Lung (tissue), 12 donors: Measurements from ENCODE around the gene GNB2. TPM values are rescaled to one million over a fixed set of nuclear protein-coding genes. Genes with fewer than 3 reads are reported as not detected.
A peak's percentile ranks its signal among the peaks of the same experiment; 100 is the strongest.

Experiments used
- ATAC-seq: fragments of 200-7000 bp; cut with Tn5 transposase; one replicate; pipeline ENCODE4 v1.9.1; 2020; ENCODE audit warnings: moderate number of reproducible peaks; ENCODE audit not compliant: insufficient read depth, low FRiP score
- DNase-seq, 3 donors: peaks; one replicate each; pipeline ENCODE4 v3.0.0-alpha.2; 2013 to 2017
- H3K27ac ChIP-seq, 2 donors: one replicate each; pipeline ENCODE4 v1.5.1; 2013; ENCODE audit warnings: mild to moderate bottlenecking in 2 of 2, moderate library complexity in 2 of 2, control low read depth in 1 of 2, inconsistent platforms in 1 of 2, low read depth in 1 of 2, low read length in 1 of 2
- H3K27me3 ChIP-seq, 3 donors: one replicate each; pipeline ENCODE4 v1.5.1; 2013; ENCODE audit warnings: low read length in 2 of 3; ENCODE audit not compliant: control insufficient read depth in 3 of 3, insufficient read depth in 3 of 3
- H3K36me3 ChIP-seq, 4 donors: one replicate each; pipeline ENCODE4 v1.5.1; 2013; ENCODE audit warnings: low read length in 4 of 4, mild to moderate bottlenecking in 1 of 4, moderate library complexity in 1 of 4; ENCODE audit not compliant: control insufficient read depth in 4 of 4, insufficient read depth in 4 of 4
- H3K4me1 ChIP-seq, 5 donors: one replicate each; pipeline ENCODE4 v1.5.1; 2013; ENCODE audit warnings: low read length in 5 of 5, mild to moderate bottlenecking in 2 of 5, moderate library complexity in 1 of 5; ENCODE audit not compliant: control insufficient read depth in 5 of 5, insufficient read depth in 5 of 5
- H3K4me3 ChIP-seq: one replicate; pipeline ENCODE4 v1.5.1; 2013; ENCODE audit warnings: mild to moderate bottlenecking, control low read depth, moderate library complexity
- H3K9ac ChIP-seq, 2 donors: one replicate each; pipeline ENCODE4 v1.5.1; 2013; ENCODE audit warnings: low read length in 2 of 2, control low read depth in 1 of 2; ENCODE audit not compliant: insufficient read depth in 1 of 2
- H3K9me3 ChIP-seq, 4 donors: one replicate each; pipeline ENCODE4 v1.5.1; 2013; ENCODE audit warnings: low read length in 3 of 4, mild to moderate bottlenecking in 1 of 4, moderate library complexity in 1 of 4; ENCODE audit not compliant: control insufficient read depth in 4 of 4, insufficient read depth in 3 of 4
- WGBS, 2 donors: extraction: QIAGEN DNeasy Blood & Tissue Kit; methylation state at CpG; one replicate each; pipeline ENCODE4 v1.1.7; 2013; 5-methylcytosine and 5-hydroxymethylcytosine counted together
- polyA plus RNA-seq, 2 donors: library from polyadenylated mRNA; stranded (reverse); fragments of 200-250 nt; gene quantifications; one replicate each; pipeline ENCODE4 v1.2.1, GENCODE V29; 2013
- total RNA-seq, 2 donors: library from RNA; depleted of rRNA in 1 of 2; stranded (reverse); fragments of >200 nt in 1 of 2; gene quantifications; one replicate each; pipeline ENCODE4 v1.2.1, GENCODE V29; 2014 to 2021
- TF ChIP-seq, protein P1 (sequence below): IDR thresholded peaks from 2 replicates; pipeline ENCODE4 v1.5.1; 2012; ENCODE audit warnings: mild to moderate bottlenecking; ENCODE audit errors: control extremely low read depth, extremely low read depth
- donor health status: control.
- donor health status: control.
- donor health status: Bipolar disorder and iron deficiency.
- donor health status: healthy.
- donor health status: DM: yes; HTN: yes; CAD: no.

Gene GNB2
- total and polyA plus RNA-seq, 4 donors: 130 to 381 (median 238) TPM

DNA sequence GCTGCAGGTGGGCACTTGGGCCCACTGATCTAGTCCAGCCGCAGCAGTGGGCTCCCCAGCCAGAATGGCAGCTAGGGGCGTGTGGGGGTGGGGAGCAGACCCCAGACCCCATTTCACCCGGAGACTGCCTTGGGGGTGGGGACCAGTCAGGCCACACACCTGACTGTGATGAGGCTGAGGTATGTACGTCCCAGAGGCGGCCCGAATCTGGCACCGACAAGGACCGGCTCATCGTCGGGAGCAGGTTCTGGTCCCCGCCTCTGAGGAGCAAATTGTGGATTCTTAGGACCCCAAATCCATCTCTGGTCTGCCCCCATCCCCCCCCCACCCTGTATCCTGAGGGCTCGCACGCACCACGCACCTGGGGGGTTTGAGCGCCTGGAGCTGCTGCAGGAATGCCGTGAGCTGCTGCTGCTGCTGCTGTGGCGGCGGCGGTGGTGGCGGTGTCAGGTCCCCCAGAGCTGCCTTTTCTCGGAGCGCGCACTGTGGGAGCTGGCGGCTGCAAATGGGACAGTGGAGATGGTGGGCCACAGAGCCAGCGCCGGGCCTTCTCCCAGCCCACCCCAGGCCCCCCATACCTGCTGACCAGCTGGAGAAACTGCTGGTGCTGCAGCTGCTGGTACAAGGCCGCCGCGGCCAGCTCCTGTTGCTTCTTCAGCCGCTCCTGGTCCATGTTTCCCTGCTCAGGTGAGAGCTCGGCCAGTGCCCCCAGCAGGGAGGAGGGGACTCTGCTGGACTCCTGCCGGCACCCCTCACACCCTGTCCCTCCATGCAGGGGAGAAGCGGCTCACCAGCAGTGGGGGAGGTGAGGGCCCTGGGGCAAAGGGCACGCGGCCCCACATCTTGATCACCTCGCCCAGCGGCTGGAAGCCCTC lies 10.4 kb downstream of the GNB2 start:
- H3K27ac ChIP-seq: no peak overlapping the region
- H3K27me3 ChIP-seq: no peaks in the 10 kb centered on the region
- TF ChIP-seq, protein P1, sequence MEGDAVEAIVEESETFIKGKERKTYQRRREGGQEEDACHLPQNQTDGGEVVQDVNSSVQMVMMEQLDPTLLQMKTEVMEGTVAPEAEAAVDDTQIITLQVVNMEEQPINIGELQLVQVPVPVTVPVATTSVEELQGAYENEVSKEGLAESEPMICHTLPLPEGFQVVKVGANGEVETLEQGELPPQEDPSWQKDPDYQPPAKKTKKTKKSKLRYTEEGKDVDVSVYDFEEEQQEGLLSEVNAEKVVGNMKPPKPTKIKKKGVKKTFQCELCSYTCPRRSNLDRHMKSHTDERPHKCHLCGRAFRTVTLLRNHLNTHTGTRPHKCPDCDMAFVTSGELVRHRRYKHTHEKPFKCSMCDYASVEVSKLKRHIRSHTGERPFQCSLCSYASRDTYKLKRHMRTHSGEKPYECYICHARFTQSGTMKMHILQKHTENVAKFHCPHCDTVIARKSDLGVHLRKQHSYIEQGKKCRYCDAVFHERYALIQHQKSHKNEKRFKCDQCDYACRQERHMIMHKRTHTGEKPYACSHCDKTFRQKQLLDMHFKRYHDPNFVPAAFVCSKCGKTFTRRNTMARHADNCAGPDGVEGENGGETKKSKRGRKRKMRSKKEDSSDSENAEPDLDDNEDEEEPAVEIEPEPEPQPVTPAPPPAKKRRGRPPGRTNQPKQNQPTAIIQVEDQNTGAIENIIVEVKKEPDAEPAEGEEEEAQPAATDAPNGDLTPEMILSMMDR: no peak
- DNase-seq: no peak
- 95 to 96% methylated on average over 33 to 37 of the region's 37 CpGs for WGBS, 2 donors
- no peak for ATAC-seq
- no peaks in the 10 kb centered on the region for H3K4me1 ChIP-seq
- no peak overlapping the region for H3K4me3 ChIP-seq
- H3K36me3 ChIP-seq: peaks cover 10 to 90% (median 32%) of the 10 kb centered on the region in 4 donors
- no peaks in the 10 kb centered on the region for H3K9me3 ChIP-seq
- H3K9ac ChIP-seq: no peak overlapping the region

DNA sequence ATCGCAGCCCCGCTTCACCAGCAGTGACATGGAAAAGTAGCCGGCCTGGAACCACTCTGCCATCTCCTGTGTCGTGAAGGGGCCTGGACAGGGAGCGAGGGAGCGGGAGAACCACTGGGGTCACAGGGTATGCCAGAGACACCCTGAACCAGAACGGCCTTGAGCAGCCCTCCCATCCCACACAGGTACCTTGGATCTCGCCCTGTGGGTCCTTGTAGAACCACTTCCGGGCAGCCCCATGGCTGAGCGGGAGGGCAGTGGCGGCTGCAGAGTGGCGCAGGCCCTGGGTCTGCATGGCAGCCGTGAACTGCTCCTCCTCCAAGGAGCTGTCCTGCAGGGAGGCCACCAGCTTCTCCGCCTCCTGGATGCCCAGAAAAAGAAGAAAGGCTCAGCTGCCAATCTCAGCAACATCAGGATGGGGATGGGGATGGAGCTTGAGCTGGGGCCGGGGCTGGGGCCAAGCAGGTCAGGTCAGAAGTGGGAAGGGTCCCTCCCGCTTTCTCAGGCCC lies 11.0 kb downstream of the GNB2 start:
- DNase-seq (no peak), ATAC-seq (no peak)
- no peak overlapping the region for H3K4me3 ChIP-seq
- H3K9me3 ChIP-seq: no peaks in the 10 kb centered on the region
- 95 to 98% methylated on average over 16 of the region's 16 CpGs for WGBS, 2 donors
- H3K27ac ChIP-seq: peak overlapping the region in 1 of 2 donors; percentile 15
- no peaks in the 10 kb centered on the region for H3K27me3 ChIP-seq
- H3K36me3 ChIP-seq: peaks cover 10 to 85% (median 32%) of the 10 kb centered on the region in 4 donors
- H3K4me1 ChIP-seq: peaks cover 0 to 3% (median 0%) of the 10 kb centered on the region in 5 donors
- H3K9ac ChIP-seq: no peak overlapping the region
- TF ChIP-seq, protein P1: no peak

DNA sequence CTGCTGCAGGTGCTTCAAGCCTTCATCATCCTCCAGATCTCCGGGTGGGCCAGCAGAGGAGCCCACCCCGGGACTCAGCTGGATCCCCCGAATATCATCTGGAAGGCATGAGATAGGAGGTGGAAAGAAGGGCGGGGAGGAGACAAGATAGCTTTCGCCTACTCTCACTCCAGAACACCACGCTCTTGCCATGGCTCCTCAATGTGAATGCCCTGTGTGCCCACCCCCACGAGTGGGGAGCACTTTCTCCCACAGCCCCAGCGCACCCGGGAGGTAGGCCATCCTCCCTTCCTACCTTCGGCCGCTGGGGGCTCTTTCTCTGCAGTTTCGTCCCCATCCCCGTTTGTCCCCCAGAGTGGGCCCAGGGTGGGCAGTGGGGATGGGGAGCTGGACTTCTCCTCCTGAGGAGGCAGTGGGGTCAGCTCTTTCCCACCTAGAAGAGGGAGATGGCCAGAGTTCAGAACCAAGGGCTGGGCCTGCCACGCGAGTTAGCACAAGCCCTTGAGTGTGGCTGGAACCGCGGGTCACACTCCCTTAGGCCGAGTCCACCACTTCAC lies 11.6 kb downstream of the GNB2 start:
- no peaks in the 10 kb centered on the region for H3K9me3 ChIP-seq
- no peaks in the 10 kb centered on the region for H3K27me3 ChIP-seq
- H3K4me3 ChIP-seq: no peak overlapping the region
- DNase-seq (no peak), ATAC-seq (no peak)
- peaks cover 0 to 3% (median 0%) of the 10 kb centered on the region in 5 donors for H3K4me1 ChIP-seq
- TF ChIP-seq, protein P1: no peak
- H3K9ac ChIP-seq: no peak overlapping the region
- 92 to 97% methylated on average over 18 of the region's 18 CpGs for WGBS, 2 donors
- peaks cover 10 to 81% (median 32%) of the 10 kb centered on the region in 4 donors for H3K36me3 ChIP-seq
- no peak overlapping the region for H3K27ac ChIP-seq
